ENCODE data around the gene CDR2.
A peak's percentile ranks its signal among the peaks of the same experiment; 100 is the strongest.
"Not testable (repeated sequence)": the region's sequence is repeated elsewhere in the genome, so short reads cannot be mapped to it uniquely, and the experiment has no call there.

CDR2 gene

DNA sequence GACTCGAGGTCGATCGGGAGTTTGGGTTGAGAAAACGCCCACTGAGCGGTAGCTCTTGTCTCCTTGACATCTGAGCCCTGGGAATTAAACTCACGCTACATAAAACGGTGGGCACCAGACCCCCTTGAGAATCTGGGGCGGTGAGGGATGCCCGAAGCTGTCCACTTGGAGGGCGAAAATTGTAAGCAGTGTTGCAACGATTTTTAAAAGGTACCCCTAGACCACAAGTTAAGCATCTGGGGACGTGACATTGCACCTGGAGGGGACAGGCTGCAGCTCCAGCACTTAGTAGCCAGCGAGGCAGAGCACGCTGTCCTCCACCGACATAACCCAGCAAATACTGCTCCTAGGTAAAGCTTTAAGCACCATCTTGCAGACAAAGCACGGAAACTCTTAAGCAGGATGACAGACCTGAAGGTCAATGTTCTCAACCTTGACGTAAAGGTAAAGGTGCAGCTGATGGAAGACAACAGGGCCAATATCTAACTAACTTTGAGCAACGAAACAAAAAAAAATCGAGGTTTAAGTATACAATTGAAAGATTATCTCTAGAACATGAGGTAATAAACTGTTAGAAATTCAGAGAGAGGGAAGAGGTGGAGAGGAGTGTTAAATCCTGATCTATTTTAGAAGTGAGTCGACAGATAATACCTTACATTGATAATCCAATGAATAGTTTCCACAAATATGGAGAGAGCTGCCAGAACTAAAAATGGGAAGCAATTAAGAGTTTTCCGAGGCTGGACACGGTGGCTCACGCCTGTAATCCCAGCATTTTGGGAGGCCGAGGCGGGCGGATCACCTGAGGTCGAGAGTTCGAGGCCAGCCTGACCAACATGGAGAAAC lies 921 bp upstream of the CDR2 start:
- no peak for DNase-seq

- DNase-seq: peak; percentile 11 to 36 (median 19)
These were observed 633 bp downstream of the CDR2 start for GRCh38 chr16:22373662-22374310.

GRCh38 chr16:22372882-22373661 lies 1.3 kb downstream of the CDR2 start:
- DNase-seq: peak in 1 of 5 donors; percentile 54

DNA sequence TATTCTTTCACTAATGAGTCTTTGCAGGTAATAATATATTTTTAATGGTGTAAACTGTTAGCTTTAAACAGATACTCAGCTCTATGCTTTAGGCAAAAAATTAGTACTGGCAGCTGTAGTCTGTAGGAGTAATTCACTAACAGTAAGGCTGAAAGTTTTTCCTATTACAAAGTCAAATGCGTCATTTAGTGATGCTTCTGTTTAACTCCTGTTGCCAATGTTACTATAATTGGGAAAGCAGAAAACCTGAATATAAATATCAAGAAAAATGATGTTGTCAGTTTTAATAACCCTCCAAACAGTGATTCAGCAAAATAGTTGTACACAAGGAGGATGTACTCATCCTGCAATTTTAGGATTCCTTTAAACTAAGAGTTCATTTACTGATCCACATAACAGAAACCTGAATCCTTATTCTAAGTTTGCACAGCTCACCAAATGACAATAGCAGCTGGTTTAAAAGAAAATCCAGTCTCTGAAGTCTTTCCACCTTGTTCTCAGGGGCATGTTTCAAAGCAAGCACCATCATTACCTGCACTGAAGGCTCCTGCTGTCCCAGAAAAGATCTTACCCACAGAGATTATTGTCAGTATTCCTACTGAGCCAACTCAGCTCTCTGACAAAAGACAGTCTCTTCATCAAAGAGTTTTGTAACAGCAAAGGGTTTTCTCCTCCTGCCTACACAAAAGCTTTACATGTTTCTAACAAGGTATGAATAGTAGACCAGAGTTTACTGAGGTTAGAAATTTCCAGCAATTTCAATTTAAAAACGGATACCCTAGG lies 4.2 kb downstream of the CDR2 start:
- no peak for DNase-seq

DNA sequence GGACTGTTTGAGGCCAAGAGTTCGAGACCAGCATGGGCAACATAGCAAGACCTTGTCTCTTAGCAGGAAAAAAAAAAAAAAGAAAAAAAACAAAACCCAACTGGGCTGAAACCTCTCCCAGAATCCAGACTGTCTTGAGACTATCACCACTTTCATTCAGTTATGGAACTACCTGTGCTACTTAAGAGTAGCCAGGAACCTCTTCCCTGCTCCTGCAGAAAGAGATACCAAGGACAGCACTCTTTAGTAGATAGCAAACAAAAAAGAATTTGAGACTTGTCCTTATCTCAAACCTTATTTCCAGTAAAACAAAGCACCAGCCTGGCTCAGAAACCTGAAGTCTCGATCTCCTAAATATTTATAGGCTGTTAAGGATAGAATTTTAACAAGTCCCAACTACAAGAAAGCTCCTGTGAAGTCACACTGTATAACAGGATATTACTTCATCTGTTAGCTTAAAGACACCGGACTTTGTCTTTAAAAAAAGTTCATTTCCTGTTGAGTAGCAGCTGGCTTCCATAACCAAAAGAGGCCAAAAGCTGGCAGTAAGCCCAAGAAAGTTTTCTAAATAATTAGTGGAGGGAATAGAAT lies 5.1 kb downstream of the CDR2 start:
- DNase-seq: peak in 1 of 5 donors; percentile 62

DNA sequence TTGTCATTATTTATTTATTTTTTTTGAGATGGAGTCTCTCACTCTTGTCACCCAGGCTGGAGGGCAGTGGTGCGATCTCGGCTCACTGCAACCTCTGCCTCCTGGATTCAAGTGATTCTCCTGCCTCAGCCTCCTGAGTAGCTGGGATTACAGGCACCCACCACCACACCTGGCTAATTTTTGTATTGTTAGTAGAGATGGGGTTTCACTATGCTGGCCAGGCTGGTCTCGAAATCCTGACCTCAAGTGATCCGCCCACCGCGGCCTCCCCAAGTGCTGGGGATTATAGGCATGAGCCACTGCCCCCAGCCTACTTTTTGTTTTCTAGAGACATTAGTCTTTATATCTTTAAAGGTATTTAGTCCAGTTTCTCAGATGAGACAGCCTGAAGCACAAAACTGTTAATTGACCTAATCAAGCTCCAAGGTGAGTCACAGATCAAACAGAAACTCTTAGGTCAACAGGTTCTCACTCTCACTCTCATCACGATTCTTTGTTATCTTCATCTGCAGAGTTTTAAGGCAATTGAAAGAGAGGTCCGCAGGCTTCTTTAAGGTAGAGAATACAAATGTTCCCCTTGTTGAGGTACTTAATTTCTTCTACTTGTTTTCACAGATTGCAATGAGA lies 6.1 kb downstream of the CDR2 start:
- DNase-seq: not testable (repeated sequence)

- no peak for DNase-seq
These were observed 7.5 kb downstream of the CDR2 start for GRCh38 chr16:22366889-22367288.

- no peak for DNase-seq
These were observed 8.0 kb downstream of the CDR2 start for GRCh38 chr16:22366371-22366770.

DNA sequence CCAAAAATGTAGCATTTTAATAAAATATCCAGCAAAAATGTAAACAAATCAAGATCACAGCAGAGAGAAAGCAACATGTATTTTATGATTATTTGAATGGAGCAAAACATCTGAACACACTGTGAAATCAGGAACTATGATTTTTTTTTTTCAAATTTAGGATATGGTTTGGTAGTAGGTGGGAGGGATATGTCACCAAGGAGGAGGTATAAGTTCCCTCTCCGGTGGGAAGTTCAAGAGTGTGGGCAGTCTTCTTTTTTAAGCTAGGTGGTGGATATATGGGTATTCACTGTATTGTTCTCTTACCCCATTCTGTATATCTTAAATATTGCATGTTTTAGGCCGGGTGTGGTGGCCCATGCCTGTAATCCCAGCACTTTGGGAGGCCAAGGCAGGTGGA lies 10.2 kb downstream of the CDR2 start:
- no peak for DNase-seq

GRCh38 chr16:22360963-22361659 lies 13.3 kb downstream of the CDR2 start:
- no peak for DNase-seq

- DNase-seq: no peak
These were observed 14.7 kb downstream of the CDR2 start for GRCh38 chr16:22359679-22360078.

- peak in 1 of 5 donors; percentile 67 for DNase-seq
These were observed 16.4 kb downstream of the CDR2 start for GRCh38 chr16:22358000-22358399.

GRCh38 chr16:22357635-22357971 lies 16.8 kb downstream of the CDR2 start:
- DNase-seq: peak in 1 of 5 donors; percentile 71

DNA sequence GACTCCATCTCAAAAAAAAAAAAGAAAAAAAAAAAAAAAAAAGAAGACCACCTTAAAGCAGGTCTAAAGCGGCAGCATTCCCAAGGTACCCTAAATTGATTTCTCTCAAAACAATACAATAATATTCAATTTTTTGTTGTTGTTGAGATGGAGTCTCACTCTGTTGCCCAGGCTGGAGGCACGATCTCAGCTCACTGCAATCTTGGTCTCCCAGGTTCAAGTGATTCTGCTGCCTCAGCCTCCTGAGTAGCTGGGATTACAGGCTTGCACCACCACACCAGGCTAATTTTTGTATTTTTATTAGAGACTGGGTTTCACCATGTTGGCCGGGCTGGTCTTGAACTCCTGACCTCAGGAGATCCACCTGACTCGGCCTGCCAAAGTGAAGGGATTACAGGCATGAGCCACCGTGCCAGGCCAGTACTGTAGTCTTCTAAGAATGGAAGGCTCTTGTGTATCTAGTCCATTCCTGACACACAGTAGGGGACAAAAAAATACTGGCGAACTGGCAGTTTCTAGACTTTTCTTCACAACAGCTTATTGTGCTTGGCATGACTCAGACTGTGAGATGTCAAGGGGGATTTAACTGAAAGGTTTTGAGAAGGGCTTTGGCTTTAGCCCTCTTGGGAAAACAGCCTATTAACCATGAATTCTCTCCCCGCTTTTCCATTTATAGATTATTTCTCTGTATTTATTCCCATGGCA lies 17.3 kb downstream of the CDR2 start:
- DNase-seq: peak in 1 of 5 donors; percentile 62

DNA sequence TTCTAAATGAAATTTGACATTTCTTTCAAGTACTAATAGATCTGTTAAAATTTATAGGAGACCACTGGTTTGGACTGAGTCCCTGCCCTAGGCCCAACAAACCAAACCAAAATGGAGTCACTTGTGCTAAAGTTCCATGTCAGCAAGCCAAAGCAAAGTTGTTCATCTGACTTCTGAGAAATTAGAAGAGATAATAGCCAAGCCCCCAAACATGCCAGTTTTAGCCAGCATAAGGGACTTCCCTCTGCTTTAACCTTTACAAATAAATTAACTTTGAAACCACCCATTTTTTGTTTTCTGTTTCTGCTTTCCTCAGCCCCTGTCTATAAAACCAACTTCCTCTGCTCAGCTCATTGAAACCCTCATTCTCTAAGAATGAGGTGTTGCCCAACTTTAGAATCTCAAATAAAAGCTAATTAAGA lies 18.9 kb downstream of the CDR2 start:
- DNase-seq: peak in 1 of 5 donors; percentile 36

GRCh38 chr16:22353933-22354541 lies 20.4 kb downstream of the CDR2 start:
- DNase-seq: no peak

DNA sequence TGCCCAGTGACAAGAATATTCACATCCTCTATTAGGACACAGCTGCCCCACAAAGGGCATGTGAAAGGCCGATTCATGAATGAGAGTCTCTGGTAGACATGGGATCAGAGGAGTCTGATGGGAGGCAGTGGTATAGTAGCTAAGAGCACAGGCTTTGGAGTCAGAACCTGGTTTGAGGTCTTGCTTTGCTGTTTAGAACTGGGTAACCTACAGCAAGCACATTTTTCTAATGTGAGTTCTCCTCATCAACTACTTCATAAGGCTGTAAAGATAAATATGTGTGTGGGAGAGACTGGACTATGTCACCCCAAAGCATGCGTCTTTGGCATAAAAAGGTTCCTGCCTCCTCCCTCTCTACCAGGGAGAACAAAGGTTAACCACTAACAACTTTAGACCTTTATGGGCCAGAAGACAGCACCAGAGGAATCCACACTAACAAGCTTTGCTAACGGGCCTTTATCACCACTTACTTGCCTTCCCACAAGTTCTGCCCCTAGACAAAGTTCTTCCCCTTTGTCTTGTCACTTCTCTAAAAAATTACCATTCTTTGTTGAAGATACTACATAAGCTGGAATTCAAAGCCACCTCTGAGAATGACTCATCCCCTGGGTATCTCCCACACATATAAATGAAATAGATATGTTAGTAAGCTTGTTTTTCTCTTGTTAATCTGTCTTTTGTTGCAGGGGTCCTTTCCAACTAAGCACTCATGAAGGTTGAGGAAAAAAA lies 21.1 kb downstream of the CDR2 start:
- peak in 1 of 5 donors; percentile 42 for DNase-seq

GRCh38 chr16:22352723-22353122 lies 21.7 kb downstream of the CDR2 start:
- DNase-seq: no peak

DNA sequence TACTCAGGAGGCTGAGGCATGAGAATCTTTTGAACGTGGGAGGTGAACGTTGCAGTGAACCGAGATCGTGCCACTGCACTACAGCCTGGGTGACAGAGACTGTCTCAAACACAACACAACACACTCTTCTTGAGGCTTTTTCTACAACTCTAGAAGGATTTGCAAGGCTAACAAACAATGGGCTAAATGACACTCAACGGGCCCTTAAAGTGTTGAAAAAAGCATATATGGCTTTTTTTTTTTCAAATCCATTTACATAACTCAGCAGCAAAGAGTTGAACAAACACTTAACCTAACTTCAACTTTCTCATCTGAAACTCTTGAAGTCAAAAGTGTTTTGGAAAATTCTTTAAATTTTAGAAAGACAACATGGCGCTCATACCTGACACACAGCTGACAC lies 22.3 kb downstream of the CDR2 start:
- no peak for DNase-seq

All from T-helper 1 cell (primary cell).